ENCODE results near the gene PRKRIP1.

- no peak for TF ChIP-seq CTCF (IDR thresholded peaks at IDR 0.05; ENCODE audit: low read length)
- TF ChIP-seq EZH2 (IDR thresholded peaks at IDR 0.05; ENCODE audit: borderline replicate concordance, low read length) = no peak
These were observed 67.8 kb downstream of the PRKRIP1 start for GRCh38 chr7:102463841-102464576.
